HEK293T (cell line): ENCODE results near the gene CTNS.

Source experiments
- BHLHE40 ChIP-seq: fragments of 450-650 bp; IDR thresholded peaks from 2 replicates; pipeline ENCODE4 v1.6.1; 2016; ENCODE audit warnings: mild to moderate bottlenecking, moderate library complexity, borderline replicate concordance
- ELF4 ChIP-seq: fragments of 450-650 bp; IDR thresholded peaks from 2 replicates; pipeline ENCODE4 v1.6.1; 2017; ENCODE audit warnings: antibody characterized with exemption
- FOXA1 ChIP-seq: fragments of 450-650 bp; IDR thresholded peaks from 2 replicates; pipeline ENCODE4 v1.6.1; 2016; ENCODE audit warnings: mild to moderate bottlenecking
- FOXK2 ChIP-seq: fragments of 450-650 bp; IDR thresholded peaks from 2 replicates; pipeline ENCODE4 v1.6.1; 2016; ENCODE audit warnings: mild to moderate bottlenecking
- PKNOX1 ChIP-seq: fragments of 450-650 bp; IDR thresholded peaks from 2 replicates; pipeline ENCODE4 v1.6.1; 2016

DNA sequence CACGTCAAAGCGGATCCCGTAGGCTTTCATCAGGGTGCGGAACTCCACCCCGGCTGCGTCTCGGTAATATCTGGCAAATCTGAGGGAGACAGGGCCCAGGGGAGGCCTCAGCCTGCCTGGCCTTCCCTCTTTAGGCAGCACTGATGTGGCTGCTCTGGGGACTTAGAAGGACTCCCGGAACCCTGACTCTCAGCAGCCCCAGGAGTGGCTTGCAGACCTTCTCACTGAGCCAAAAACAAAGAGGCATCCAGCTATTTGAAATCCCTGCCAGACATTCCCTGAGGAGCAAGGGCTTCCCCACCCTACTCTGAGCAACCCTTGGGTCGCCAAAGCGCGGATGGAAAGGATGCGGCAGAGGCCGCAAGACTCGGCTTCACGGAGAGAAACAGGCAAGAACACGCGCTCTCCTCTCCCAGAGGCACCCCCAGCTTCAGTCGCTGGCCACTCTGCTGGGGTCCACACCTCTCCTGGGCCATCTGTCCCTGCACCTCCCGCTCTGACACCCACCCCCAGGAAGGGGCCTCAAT lies 51.5 kb downstream of the CTNS start:
- no peak for TF ChIP-seq BHLHE40
- no peak for TF ChIP-seq FOXK2
- no peak for TF ChIP-seq ELF4
- no peak for TF ChIP-seq FOXA1
- no peak for TF ChIP-seq PKNOX1
